ENCODE results near the gene PPP2R3A.

GRCh38 chr3:136184703-136185102 lies 219.2 kb downstream of the PPP2R3A start:
- TF ChIP-seq CTCF (IDR thresholded peaks at IDR 0.05; ENCODE audit: low read length): no peak
- TF ChIP-seq EZH2 (IDR thresholded peaks at IDR 0.05; ENCODE audit: borderline replicate concordance, low read length): no peak
